HCT116 (cell line): Measurements from ENCODE around the gene ZFP36.

ENCODE experiments used
- ATF3 ChIP-seq: IDR thresholded peaks from 2 replicates; pipeline ENCODE4 v1.6.1; 2012
- CTCF ChIP-seq, 3 experiments: fragments of 200-600 bp in 1 of 3; sonication (generic) in 1 of 3; IDR thresholded peaks in 2 of 3; conservative IDR thresholded peaks in 1 of 3; 2 replicates each; pipeline ENCODE4 v1.5.1; 2012 to 2017; ENCODE audit warnings: low read depth in 2 of 3, low read length in 2 of 3, antibody characterized with exemption in 1 of 3, borderline replicate concordance in 1 of 3, control low read depth in 1 of 3, mild to moderate bottlenecking in 1 of 3, mixed read lengths in 1 of 3, mixed run types in 1 of 3, moderate library complexity in 1 of 3; ENCODE audit not compliant: insufficient read depth in 1 of 3
- POLR2A ChIP-seq: IDR thresholded peaks from 2 replicates; pipeline ENCODE4 v1.7.0; 2011; ENCODE audit warnings: borderline replicate concordance; ENCODE audit not compliant: insufficient read depth, insufficient read length; ENCODE audit errors: extremely low read depth
- POLR2AphosphoS5 ChIP-seq: IDR thresholded peaks from 2 replicates; pipeline ENCODE4 v1.6.1; 2011; ENCODE audit warnings: mild to moderate bottlenecking, low read depth, low read length, moderate library complexity
- RAD21 ChIP-seq: IDR thresholded peaks from 2 replicates; pipeline ENCODE4 v1.6.1; 2012; ENCODE audit warnings: low read depth, mild to moderate bottlenecking
- REST ChIP-seq: IDR thresholded peaks from 2 replicates; pipeline ENCODE4 v1.6.1; 2012; ENCODE audit warnings: low read depth
- SP1 ChIP-seq: IDR thresholded peaks from 2 replicates; pipeline ENCODE4 v1.6.1; 2012; ENCODE audit warnings: low read depth
- SRF ChIP-seq: IDR thresholded peaks from 2 replicates; pipeline ENCODE4 v1.6.1; 2012; ENCODE audit warnings: low read depth
- ZFX ChIP-seq: fragments of 450-650 bp; IDR thresholded peaks from 2 replicates; pipeline ENCODE4 v1.6.1; 2017

- TF ChIP-seq CTCF (IDR thresholded peaks at IDR 0.05 in 2 of 3, conservative IDR thresholded peaks at IDR 0.05 in 1 of 3; ENCODE audit: borderline replicate concordance in 1 of 3, insufficient read depth in 1 of 3, low read depth in 2 of 3, low read length in 2 of 3) (no peak), POLR2A (no peak), REST (no peak), SP1 (no peak), POLR2AphosphoS5 (peak; percentile 46; the same call in 1 of the 2 replicates), SRF (no peak), RAD21 (no peak), ATF3 (no peak), ZFX (no peak)
Measured at GRCh38 chr19:39411081-39411831, 4.6 kb downstream of the ZFP36 start.
